Superior temporal gyrus (tissue), 1 donor: ENCODE measurements around the gene MXI1.
"Not testable (repeated sequence)": the region's sequence is repeated elsewhere in the genome, so short reads cannot be mapped to it uniquely, and the experiment has no call there.

Experiments used
- DNase-seq: peaks from one replicate; pipeline ENCODE4 v3.0.0-alpha.2; 2016; ENCODE audit errors: extremely low spot score

MXI1 gene

GRCh38 chr10:110181911-110182310 is 25.5 kb upstream of the MXI1 start:
- no peak for DNase-seq

- DNase-seq = no peak
These were observed 23.0 kb upstream of the MXI1 start for GRCh38 chr10:110184398-110184797.

- DNase-seq = not testable (repeated sequence)
These were observed 21.7 kb upstream of the MXI1 start for GRCh38 chr10:110185646-110186182.

DNA sequence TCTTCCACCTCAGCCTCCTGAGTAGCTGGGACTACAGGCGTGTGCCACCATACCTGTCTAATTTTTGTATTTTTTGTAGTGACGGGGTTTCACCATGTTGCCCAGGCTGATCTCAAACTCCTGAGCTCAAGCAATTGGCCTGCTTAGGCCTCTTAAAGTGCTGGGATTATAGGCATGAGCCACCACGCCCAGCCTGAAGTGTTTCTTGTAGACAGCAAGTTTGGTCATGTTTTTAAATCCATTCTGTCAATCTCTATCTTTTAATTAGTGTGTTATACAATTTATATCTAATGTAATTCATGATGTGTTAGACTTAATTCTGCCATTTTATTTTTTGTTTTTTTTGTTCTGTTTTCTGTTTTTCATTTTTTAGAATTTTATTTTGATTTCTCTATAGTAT is 17.2 kb upstream of the MXI1 start:
- no peak for DNase-seq

- no peak for DNase-seq
These were observed 14.9 kb upstream of the MXI1 start for GRCh38 chr10:110192552-110192951.

DNA sequence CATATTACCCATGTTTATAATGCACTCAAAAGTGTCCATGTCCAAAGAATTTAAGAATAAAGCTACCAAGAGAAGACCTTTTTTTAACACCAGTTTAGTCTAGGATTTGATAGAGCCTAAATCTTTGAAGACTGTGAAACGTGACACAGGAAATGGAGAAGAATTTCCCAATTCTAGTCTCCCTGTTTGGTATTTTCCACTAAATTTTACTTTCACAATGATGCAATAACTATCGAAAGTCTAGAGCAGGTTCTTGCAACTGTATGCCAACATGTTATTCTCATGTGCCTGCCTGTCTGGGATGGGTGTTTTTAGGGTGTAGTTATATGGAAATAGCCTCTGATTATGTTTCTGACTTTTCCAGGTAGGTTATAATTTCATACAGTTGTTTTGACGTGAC is 6.9 kb upstream of the MXI1 start:
- no peak for DNase-seq

- DNase-seq = not testable (repeated sequence)
These were observed 6.4 kb upstream of the MXI1 start for GRCh38 chr10:110201046-110201445.

DNA sequence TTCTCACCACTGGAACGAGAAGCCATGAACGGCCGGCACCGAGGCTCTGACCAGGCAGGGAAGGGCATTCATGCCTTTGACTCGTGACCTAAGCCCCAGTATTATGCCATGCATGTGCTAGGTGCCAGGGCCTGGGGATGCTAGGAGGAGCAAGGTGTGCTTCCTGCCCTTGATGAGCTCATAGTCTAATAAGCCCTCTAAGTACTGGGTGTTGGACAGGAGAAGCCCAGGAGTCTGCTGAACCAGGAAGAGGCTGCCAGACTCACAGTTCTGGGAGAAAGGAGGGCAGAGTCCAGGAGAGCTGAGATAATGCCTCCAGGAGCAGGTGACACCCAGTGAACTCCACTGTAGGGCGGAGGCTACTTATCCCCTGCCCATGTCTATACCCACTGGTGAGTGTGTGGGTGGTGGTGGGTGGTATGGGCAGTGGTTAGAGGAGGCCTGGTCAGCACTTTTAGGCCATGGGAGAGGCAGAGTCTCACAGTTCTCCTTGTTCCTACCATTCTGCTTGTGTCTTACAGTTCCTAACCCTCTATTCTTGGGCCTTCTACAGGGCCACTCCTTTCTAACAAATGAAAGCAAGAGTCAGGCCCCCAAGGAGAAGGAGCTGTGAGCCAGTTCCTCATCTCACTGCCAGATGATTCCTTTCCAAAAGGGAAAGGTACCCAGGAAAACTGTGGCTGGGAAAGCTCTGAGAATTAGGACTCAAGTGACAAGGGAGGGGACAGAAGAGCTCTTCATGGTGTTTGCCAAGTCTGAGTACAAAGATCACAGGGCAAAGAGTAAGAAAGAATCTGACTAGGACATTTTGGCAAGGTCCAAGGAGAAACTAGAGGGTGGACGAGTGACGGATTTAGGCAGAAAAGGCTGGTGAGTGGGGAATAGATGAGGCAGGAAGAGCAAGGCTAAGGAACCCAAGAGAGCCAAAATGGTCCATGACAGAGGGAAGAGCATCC is 3.6 kb upstream of the MXI1 start:
- DNase-seq = no peak

- no peak for DNase-seq
These were observed 2.2 kb upstream of the MXI1 start for GRCh38 chr10:110205051-110205675.

- peak; percentile 65 for DNase-seq
These were observed 604 bp downstream of the MXI1 start for GRCh38 chr10:110207805-110208613.

GRCh38 chr10:110208614-110209453 is 1.4 kb downstream of the MXI1 start:
- DNase-seq = peak; percentile 80

- no peak for DNase-seq
These were observed 2.1 kb downstream of the MXI1 start for GRCh38 chr10:110209454-110209925.

- DNase-seq = peak; percentile 61
These were observed 2.7 kb downstream of the MXI1 start for GRCh38 chr10:110209926-110210673.

DNA sequence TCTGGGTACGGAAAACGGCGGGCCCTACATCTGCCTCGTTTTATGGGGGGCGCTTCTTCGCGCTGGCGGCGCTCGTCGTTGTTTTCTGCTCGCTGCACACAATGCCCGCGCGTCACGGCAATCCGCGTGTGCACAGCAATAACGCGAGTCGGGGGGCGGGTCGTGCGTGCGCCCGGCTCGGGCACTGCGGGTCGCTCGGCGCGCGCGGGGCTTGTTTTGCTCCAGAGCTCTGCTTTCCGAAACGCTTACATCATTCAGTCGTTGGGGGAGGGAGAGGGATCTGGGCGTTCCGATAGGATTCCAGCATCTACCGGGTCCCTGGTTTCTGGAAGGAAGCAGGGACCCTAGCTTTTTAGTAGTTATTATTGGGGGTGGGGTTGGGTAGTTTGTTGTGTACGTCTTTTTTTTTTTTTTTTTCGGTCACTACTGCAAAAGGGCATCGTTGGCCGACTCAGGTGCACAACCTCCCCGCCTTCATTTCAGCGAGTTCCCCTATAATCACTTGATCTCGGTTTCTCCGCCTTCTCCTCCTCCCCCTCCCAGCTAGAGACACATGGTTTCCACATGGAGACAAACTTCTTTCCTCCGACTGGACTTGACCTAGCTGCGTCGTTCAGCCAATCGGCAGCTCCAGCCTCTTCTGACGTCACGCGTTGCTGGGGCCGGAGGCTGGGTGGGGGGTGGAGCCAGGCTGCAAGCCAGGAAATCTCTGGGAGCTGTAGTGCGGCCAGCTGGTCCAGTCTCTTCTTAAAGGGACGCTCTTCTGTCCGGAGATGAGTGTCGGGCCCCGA is 3.5 kb downstream of the MXI1 start:
- peak; percentile 99 for DNase-seq

GRCh38 chr10:110211465-110211843 is 4.0 kb downstream of the MXI1 start:
- DNase-seq = no peak

DNA sequence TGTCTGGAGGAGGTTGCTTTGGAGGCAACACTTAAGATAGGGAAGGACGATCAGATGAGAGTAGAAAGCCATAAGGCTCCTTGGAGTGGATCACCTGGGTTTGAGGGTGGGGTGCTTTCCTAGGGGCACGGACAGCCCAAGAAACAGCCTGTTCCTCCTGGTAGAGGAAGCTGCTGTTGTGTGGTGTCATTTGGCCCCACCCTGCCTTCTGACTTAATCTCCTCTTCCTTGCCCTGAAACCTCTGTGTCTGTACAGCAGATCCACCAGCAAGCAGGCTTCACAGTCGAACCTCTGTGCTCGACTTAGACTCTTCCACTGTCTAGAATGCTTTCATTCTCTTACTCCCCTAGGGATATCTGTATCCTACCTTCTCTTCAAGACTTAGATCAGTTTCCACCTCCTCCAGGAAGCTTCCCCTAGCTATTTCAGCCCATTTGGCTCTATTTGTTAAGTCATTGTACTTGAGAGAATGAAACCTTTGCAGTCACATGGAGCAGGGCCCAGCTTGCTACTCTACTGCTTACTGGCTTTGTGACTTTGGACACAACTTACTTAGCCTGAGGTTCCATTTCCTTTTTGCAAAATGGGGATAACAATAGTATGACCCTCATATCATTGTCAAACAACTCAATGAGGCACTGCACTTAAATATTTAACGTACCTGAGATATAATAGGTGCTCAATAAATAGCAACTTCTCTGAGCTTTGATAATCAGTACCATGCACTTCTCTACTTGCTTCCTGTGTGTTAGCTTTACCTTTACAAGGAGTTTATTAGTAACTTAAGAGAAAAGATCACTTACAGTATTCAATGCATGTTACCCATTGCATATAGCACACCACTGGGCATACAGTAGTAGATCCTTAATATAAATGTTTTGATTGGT is 5.0 kb downstream of the MXI1 start:
- DNase-seq = peak; percentile 37

DNA sequence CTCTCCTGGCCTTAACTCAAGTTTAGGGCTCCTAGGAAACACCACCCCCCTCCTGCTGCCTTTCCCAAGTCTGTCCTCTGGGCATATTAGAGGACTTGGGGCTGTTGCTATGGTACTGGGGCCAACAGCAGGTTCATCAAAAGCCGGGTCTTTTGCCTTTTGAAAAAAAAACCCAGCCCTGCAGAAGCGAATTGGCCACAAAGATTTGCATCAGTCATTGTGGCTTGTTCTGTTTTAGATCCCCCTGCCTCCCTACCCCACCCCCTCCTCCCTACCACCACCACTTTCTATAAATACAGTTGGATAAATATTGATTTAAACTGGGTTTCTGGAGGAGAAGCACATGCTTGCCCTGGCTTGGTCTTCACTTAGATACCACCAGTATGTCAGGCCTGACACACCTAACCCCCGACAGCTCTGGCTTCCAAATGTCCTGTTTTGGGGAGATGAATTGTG is 7.0 kb downstream of the MXI1 start:
- no peak for DNase-seq
